T-helper 1 cell (primary cell): Measurements from ENCODE around the gene ZBTB39.
"Not testable (repeated sequence)": the region's sequence is repeated elsewhere in the genome, so short reads cannot be mapped to it uniquely, and the experiment has no call there.

Source experiments
- DNase-seq, 5 donors: peaks; one replicate each; pipeline ENCODE4 v3.0.0-alpha.2; 2012 to 2020

ZBTB39 gene

DNA sequence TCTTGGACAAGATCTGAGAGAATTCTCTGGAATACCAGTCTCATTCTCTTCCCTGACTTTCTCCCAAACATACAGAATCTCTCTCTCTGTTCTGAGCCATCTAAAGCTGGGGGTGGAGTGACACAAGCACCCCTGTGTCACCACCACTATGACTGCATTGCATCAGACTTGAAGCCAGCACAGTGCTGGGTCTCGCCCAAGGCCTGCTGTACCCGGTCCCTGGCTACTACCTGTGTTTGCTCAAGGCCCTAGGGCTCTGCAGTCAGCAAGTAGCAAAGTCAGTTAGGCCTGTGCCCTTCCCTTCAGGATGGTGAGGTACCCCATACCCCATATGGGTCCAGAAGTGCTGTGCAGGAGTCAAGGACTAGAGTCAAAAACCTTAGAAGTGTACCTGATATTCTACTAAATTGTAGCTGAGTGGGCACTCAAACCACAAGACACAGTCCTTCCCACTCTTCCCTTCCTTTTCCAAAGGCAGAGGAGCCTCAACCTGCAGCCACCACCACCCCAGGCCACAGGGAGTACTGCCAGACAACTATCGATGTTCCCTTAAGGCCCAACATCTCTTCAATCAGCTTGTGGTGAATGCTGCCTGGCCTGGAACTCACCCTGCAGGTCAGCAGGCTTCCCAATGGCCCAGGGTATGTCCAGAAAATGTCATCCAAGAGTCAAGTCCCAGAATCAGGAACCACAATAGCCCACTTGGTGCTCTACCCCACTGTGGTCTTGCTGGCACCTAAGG lies 27.8 kb downstream of the ZBTB39 start:
- DNase-seq = no peak

GRCh38 chr12:56977361-56977760 lies 29.0 kb downstream of the ZBTB39 start:
- DNase-seq = not testable (repeated sequence)

GRCh38 chr12:56974224-56974623 lies 32.1 kb downstream of the ZBTB39 start:
- DNase-seq = not testable (repeated sequence)

DNA sequence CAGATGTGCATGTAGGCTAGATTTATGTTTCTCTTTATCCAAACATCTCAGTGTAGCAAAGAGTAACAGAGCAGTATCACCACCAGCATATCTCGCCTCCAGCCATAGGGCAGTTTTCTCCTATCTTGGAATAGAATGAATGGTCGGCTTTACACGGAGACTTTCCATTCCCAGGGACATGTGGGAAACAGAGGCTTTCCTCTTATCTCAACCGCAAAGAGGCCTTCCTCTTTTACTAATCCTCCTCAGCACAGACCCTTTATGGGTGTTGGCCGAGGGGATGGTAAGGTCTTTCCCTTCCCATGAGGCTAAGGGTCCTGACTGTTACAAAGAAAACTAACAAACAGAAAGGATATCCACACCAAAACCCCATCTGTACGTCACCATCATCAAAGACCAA lies 37.4 kb downstream of the ZBTB39 start:
- not testable (repeated sequence) for DNase-seq

DNA sequence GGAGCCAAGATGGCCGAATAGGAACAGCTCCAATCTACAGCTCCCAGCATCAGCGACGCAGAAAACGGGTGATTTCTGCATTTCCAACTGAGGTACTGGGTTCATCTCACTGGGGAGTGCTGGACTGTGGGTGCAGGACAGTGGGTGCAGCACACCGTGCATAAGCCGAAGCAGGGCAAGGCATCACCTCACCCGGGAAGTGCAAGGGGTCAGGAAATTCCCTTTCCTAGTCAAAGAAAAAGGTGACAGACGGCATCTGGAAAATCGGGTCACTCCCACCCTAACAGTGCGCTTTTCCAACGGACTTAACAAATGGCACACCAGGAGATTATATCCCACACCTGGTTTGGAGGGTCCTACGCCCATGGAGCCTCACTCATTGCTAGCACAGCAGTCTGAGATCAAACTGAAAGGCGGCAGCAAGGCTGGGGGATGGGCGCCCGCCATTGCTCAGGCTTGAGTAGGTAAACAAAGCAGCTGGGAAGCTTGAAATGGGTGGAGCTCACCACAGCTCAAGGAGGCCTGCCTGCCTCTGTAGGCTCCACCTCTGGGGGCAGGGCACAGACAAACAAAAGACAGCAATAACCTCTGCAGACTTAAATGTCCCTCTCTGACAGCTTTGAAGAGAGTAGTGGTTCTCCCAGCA lies 40.2 kb downstream of the ZBTB39 start:
- DNase-seq = not testable (repeated sequence)

DNA sequence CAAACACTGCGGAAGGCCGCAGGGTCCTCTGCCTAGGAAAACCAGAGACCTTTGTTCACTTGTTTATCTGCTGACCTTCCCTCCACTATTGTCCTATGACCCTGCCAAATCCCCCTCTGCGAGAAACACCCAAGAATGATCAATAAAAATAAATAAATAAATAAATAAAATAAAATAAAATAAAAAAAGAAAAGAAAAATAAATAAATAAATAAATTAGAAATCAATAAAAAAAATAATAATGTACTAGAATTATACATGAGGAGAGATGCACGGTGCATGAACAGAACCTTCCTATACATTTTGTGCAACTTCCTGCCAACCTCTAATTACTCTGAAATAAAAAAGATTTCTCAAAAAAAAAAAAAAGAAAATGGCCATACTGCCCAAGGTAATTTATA lies 41.2 kb downstream of the ZBTB39 start:
- DNase-seq = not testable (repeated sequence)

DNA sequence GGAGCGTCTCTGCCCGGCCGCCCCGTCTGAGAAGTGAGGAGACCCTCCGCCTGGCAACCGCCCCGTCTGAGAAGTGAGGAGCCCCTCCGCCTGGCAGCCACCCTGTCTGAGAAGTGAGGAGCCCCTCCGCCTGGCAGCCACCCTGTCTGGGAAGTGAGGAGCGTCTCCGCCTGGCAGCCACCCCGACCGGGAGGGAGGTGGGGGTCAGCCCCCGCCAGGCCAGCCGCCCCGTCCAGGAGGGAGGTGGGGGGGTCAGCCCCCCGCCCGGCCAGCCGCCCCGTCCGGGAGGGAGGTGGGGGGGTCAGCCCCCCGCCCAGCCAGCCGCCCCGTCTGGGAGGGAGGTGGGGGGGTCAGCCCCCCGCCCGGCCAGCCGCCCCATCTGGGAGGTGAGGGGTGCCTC lies 42.8 kb downstream of the ZBTB39 start:
- DNase-seq = not testable (repeated sequence)

GRCh38 chr12:56962247-56962646 lies 44.1 kb downstream of the ZBTB39 start:
- not testable (repeated sequence) for DNase-seq

DNA sequence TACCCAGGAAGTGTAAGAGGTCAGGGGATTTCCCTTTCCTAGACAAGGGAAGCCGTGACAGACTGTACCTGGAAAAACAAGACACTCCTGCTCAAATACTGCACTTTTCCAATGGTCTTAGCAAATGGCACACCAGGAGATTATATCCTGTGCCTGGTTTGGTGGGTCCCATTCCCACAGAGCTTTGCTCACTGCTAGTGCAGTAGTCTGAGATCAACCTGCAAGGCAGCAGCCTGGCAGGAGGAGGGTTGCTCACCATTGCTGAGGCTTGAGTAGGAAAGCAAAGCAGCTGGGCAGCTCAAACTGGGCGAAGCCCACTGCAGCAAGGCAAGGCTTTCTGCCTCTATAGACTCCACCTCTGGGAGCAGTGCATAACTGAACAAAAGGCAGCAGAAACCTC lies 47.9 kb downstream of the ZBTB39 start:
- no peak for DNase-seq

DNA sequence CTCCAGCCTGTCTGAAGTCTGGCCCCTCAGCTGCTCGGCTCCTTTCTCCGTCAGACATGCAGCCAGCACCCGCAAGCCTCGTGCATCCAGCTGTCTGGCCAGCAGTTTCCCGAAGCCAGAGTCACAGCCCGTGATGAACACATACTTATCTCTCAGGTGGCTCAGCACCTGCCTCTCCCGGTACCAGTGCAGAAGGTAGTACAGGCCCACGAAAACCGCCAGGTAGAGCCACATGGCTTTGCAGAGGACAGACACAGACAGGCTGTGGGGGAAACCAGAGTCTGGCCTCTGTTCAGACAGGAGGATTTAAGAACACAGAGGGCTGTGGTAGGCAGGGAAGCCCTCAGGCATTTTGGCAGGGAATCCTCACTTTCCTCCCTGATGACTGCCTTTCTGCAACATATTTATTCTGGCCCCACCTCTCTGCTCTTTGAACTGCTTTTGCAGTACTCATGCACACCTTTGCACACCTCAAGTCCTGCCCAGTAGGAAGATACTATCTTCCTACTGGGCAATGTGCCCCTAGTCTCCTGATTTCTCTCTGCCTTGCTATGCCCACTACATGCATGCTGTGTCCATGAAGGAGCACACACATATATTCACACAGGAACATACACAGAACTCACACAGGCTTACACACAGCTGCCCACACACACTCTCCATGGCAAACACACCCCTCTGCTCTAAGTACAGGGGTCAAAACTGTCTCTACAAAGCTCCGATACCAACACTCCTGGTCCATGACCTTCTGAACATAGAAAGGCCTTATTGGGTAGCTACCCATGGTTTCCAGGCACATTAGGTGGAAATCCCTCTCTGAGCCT lies 48.9 kb downstream of the ZBTB39 start, which contains the start of gene RDH16:
TSS of gene RDH16 (minus strand) at position 380 of the 824 bp plus-strand sequence. CDS start at position 234, 146 bp downstream.
- no peak for DNase-seq

- no peak for DNase-seq
These were observed 50.6 kb downstream of the ZBTB39 start for GRCh38 chr12:56955631-56956256.

- DNase-seq = no peak
These were observed 51.4 kb downstream of the ZBTB39 start for GRCh38 chr12:56954958-56955355.

DNA sequence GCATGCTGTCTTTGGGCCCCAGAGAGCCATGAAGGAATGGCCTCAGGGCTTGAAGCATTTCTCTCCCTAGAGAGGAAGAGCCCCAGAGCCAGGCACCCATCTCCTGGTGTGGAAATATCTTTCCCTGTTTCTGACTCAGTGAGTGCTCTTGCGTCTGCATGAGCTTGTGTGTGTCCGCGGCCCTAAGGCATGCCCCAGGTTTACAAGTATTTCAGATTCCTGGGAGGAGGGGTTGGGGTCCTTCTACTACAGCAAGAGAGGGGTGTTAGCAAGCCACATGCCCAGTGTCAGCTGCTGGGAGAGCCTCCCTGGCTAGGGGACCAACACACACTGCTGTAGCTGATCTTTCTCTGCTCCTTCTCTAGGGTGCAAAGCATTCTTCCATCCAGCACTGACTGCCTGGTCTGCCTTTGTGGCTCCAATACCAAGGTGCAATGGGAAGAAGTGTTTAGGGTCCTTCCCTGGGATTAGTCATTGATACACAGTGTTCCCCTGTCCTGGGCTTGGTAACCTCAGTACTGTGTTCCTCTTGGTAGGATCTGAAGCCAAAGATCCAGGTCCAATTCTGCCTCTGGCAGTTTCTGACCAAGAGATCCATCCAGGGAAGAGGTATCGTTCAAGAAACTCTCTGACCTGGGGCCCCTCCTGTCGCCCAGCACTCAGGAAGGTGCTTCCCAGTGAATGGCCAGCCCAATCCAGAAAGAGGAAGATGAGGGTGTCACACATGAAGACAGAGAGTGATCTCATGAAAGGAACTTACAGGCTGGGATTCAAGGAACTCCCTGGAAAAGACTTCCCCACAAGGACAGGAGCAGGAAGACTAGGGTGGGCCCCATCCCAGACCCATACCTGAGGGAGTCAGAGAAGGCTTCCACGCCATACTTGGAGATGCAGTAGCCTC lies 52.0 kb downstream of the ZBTB39 start:
- DNase-seq = no peak

- DNase-seq = no peak
These were observed 53.0 kb downstream of the ZBTB39 start for GRCh38 chr12:56953314-56953713.

DNA sequence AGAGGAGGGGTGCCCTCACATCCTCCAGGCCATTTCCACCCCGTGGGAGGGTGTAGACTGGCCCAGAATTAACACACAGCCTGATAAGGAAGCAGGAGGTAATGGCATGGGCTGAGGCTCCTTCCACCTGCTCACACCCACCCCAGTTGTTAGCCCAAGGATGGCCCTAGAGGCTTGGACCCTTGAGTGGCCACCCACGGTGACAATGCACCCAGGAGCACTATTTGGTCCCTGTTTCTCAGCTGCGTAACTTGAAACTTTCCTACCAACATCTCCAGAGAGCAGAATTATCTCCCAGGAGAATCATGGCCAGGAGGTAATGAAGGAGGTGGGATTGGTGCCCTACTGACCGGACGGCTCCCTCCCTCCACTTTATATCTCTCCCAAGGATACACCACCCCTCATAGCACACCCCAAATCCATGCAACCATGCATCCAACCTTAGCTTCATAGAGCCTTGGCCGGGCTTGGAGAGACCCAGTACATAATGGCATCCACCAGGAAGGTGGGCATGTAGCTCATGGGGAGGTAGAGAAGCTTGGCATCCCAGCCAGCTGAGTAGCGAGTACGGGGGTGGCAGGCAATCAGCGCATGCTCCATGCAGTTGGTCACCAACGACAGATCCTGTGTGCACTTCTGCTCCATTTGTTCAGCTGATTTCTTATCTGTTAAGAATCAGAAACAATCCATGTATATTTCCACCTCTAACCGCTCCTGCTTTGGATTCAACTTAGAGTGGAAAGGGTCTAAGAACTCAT lies 54.6 kb downstream of the ZBTB39 start:
- DNase-seq = no peak

- DNase-seq = no peak
These were observed 57.5 kb downstream of the ZBTB39 start for GRCh38 chr12:56948881-56949280.
